BLaER1 treated with 17β-estradiol and CSF1 and Interleukin-3, amounts not matched to agents 10 nM and 100 nM (cell line): Measurements from ENCODE around the gene ZBTB46.

Experiments
- H3K27ac ChIP-seq, 11 experiments: shearing (Covaris generic); formaldehyde crosslinking; 2 replicates each; pipeline ENCODE4 v1.8.1; 2022
- H3K27me3 ChIP-seq, 11 experiments: shearing (Covaris generic); formaldehyde crosslinking; 2 replicates each; pipeline ENCODE4 v1.8.1; 2022
- H3K36me3 ChIP-seq, 11 experiments: shearing (Covaris generic); formaldehyde crosslinking; 2 replicates each; pipeline ENCODE4 v1.8.1; 2022
- H3K4me1 ChIP-seq, 10 experiments: shearing (Covaris generic); formaldehyde crosslinking; 2 replicates each; pipeline ENCODE4 v1.8.1; 2022
- H3K4me2 ChIP-seq, 11 experiments: shearing (Covaris generic); formaldehyde crosslinking; 2 replicates each; pipeline ENCODE4 v1.8.1; 2022
- H3K4me3 ChIP-seq, 10 experiments: shearing (Covaris generic); formaldehyde crosslinking; 2 replicates each; pipeline ENCODE4 v1.8.1; 2022
- H3K9ac ChIP-seq, 11 experiments: shearing (Covaris generic); formaldehyde crosslinking; 2 replicates each; pipeline ENCODE4 v1.8.1; 2022
- H3K9me3 ChIP-seq, 11 experiments: shearing (Covaris generic); formaldehyde crosslinking; replicated peaks in 1 of 11; 2 replicates each; pipeline ENCODE4 v1.8.1; 2022
- H4K20me1 ChIP-seq, 11 experiments: shearing (Covaris generic); formaldehyde crosslinking; 2 replicates each; pipeline ENCODE4 v1.8.1; 2022
- Cebpa-rat ChIP-seq, 11 experiments: shearing (Covaris generic); IDR thresholded peaks; 2 replicates each; pipeline ENCODE4 v1.8.1; 2022

ZBTB46 gene

GRCh38 chr20:63829945-63830835 is 874 bp downstream of the ZBTB46 start:
- Histone ChIP-seq H4K20me1 (peaks cover 0 to 49% (median 34%) of the 10 kb centered on the region in 11 experiments; a peak in 19 of 22 replicates), H3K27ac (peak overlapping the region in 1 of 11 experiments; percentile 23; a peak in 3 of 22 replicates), H3K9ac (peak overlapping the region; percentile 0 to 83 (median 65); a peak in 19 of 22 replicates), H3K9me3 (peaks cover 0 to 7% (median 3%) of the 10 kb centered on the region in 11 experiments; a peak in 8 of 22 replicates), H3K27me3 (peaks cover 69 to 93% (median 90%) of the 10 kb centered on the region in 11 experiments), H3K4me2 (peak overlapping the region; percentile 86 to 97 (median 90)), H3K36me3 (no peaks in the 10 kb centered on the region), H3K4me3 (peak overlapping the region; percentile 58 to 83 (median 68)), H3K4me1 (peaks cover 38 to 63% (median 49%) of the 10 kb centered on the region in 10 experiments)
- TF ChIP-seq Cebpa-rat (IDR thresholded peaks at IDR 0.05) = no peak

GRCh38 chr20:63829603-63829944 is 1.5 kb downstream of the ZBTB46 start:
- peak overlapping the region in 8 of 11 experiments; percentile 0 to 83 (median 65); a peak in 11 of 22 replicates for H3K9ac ChIP-seq
- TF ChIP-seq Cebpa-rat (IDR thresholded peaks at IDR 0.05) = no peak

GRCh38 chr20:63828951-63829350 is 2.1 kb downstream of the ZBTB46 start:
- H3K9ac ChIP-seq = no peak overlapping the region
- H4K20me1 ChIP-seq = peaks cover 0 to 46% (median 34%) of the 10 kb centered on the region in 11 experiments; a peak in 19 of 22 replicates
- no peak overlapping the region for H3K27ac ChIP-seq
- peaks cover 67 to 86% (median 84%) of the 10 kb centered on the region in 11 experiments for H3K27me3 ChIP-seq
- H3K4me3 ChIP-seq = peak overlapping the region in 3 of 10 experiments; percentile 74 to 83 (median 76); a peak in 1 of 20 replicates
- no peak for TF ChIP-seq Cebpa-rat (IDR thresholded peaks at IDR 0.05)
- peaks cover 25 to 50% (median 39%) of the 10 kb centered on the region in 10 experiments for H3K4me1 ChIP-seq
- peak overlapping the region in 8 of 11 experiments; percentile 88 to 97 (median 90); a peak in 12 of 22 replicates for H3K4me2 ChIP-seq
- H3K36me3 ChIP-seq = no peaks in the 10 kb centered on the region
- peaks cover 0 to 7% (median 3%) of the 10 kb centered on the region in 11 experiments; a peak in 8 of 22 replicates for H3K9me3 ChIP-seq

More at GRCh38 chr20:63829603-63829944, 1.5 kb downstream of the ZBTB46 start:
- H3K36me3 ChIP-seq = no peaks in the 10 kb centered on the region
- peaks cover 32 to 57% (median 43%) of the 10 kb centered on the region in 10 experiments for H3K4me1 ChIP-seq
- peaks cover 0 to 7% (median 3%) of the 10 kb centered on the region in 11 experiments; a peak in 8 of 22 replicates for H3K9me3 ChIP-seq
- H3K4me2 ChIP-seq = peak overlapping the region; percentile 86 to 97 (median 90)
- H3K27me3 ChIP-seq = peaks cover 69 to 92% (median 90%) of the 10 kb centered on the region in 11 experiments
- peaks cover 0 to 49% (median 34%) of the 10 kb centered on the region in 11 experiments; a peak in 19 of 22 replicates for H4K20me1 ChIP-seq
- H3K4me3 ChIP-seq = peak overlapping the region; percentile 58 to 83 (median 68); a peak in 19 of 20 replicates
- H3K27ac ChIP-seq = no peak overlapping the region

GRCh38 chr20:63828545-63828944 is 2.5 kb downstream of the ZBTB46 start:
- no peak overlapping the region for H3K9ac ChIP-seq
- TF ChIP-seq Cebpa-rat (IDR thresholded peaks at IDR 0.05) = no peak
- H3K4me3 ChIP-seq = no peak overlapping the region
- H4K20me1 ChIP-seq = peaks cover 0 to 50% (median 34%) of the 10 kb centered on the region in 11 experiments; a peak in 19 of 22 replicates
- H3K9me3 ChIP-seq = peaks cover 0 to 7% (median 3%) of the 10 kb centered on the region in 11 experiments; a peak in 8 of 22 replicates
- no peak overlapping the region for H3K27ac ChIP-seq
- H3K27me3 ChIP-seq = peaks cover 63 to 82% (median 80%) of the 10 kb centered on the region in 11 experiments
- peaks cover 23 to 50% (median 40%) of the 10 kb centered on the region in 10 experiments for H3K4me1 ChIP-seq
- peak overlapping the region in 6 of 11 experiments; percentile 27 to 94 (median 67); a peak in 8 of 22 replicates for H3K4me2 ChIP-seq
- H3K36me3 ChIP-seq = no peaks in the 10 kb centered on the region

- Histone ChIP-seq H3K9ac (no peak overlapping the region), H3K4me2 (peak overlapping the region in 8 of 11 experiments; percentile 9 to 94 (median 36); a peak in 12 of 22 replicates), H3K36me3 (no peaks in the 10 kb centered on the region), H3K9me3 (peaks cover 0 to 7% (median 3%) of the 10 kb centered on the region in 11 experiments; a peak in 8 of 22 replicates), H3K4me1 (peaks cover 23 to 52% (median 41%) of the 10 kb centered on the region in 10 experiments), H3K4me3 (no peak overlapping the region), H4K20me1 (peaks cover 0 to 53% (median 34%) of the 10 kb centered on the region in 11 experiments; a peak in 19 of 22 replicates), H3K27me3 (peaks cover 60 to 78% (median 75%) of the 10 kb centered on the region in 11 experiments), H3K27ac (no peak overlapping the region)
- no peak for TF ChIP-seq Cebpa-rat (IDR thresholded peaks at IDR 0.05)
Measured at GRCh38 chr20:63828124-63828523, 2.9 kb downstream of the ZBTB46 start.

- Histone ChIP-seq H3K9ac (no peak overlapping the region), H3K4me3 (no peak overlapping the region), H3K27ac (no peak overlapping the region; a peak in 1 of 22 replicates), H4K20me1 (peaks cover 0 to 67% (median 21%) of the 10 kb centered on the region in 11 experiments; a peak in 17 of 22 replicates), H3K9me3 (peaks cover 0 to 7% (median 3%) of the 10 kb centered on the region in 11 experiments; a peak in 8 of 22 replicates), H3K27me3 (peaks cover 46 to 64% (median 62%) of the 10 kb centered on the region in 11 experiments), H3K4me2 (peak overlapping the region in 7 of 11 experiments; percentile 7 to 45 (median 18); a peak in 7 of 22 replicates), H3K36me3 (no peaks in the 10 kb centered on the region), H3K4me1 (peaks cover 31 to 59% (median 44%) of the 10 kb centered on the region in 10 experiments)
- no peak for TF ChIP-seq Cebpa-rat (IDR thresholded peaks at IDR 0.05)
Measured at GRCh38 chr20:63826753-63827152, 4.3 kb downstream of the ZBTB46 start.

- H3K4me3 ChIP-seq = no peak overlapping the region
- no peak for TF ChIP-seq Cebpa-rat (IDR thresholded peaks at IDR 0.05)
- no peak overlapping the region for H3K27ac ChIP-seq
- H3K4me1 ChIP-seq = peaks cover 31 to 55% (median 40%) of the 10 kb centered on the region in 10 experiments
- no peaks in the 10 kb centered on the region for H3K36me3 ChIP-seq
- H3K27me3 ChIP-seq = peaks cover 41 to 52% (median 51%) of the 10 kb centered on the region in 11 experiments
- H3K9me3 ChIP-seq = peaks cover 0 to 7% (median 3%) of the 10 kb centered on the region in 11 experiments; a peak in 8 of 22 replicates
- peaks cover 0 to 74% (median 17%) of the 10 kb centered on the region in 11 experiments; a peak in 14 of 22 replicates for H4K20me1 ChIP-seq
- H3K4me2 ChIP-seq = no peak overlapping the region
- H3K9ac ChIP-seq = no peak overlapping the region
Measured at GRCh38 chr20:63825331-63826118, 5.5 kb downstream of the ZBTB46 start.
